K562 (cell line): ENCODE data around the gene PSMC1. TPM values are rescaled to one million over a fixed set of nuclear protein-coding genes. Genes with fewer than 3 reads are reported as not detected.

Source experiments
- CEBPZ ChIP-seq: fragments of 150-350 bp; IDR thresholded peaks from 2 replicates; pipeline ENCODE4 v1.6.1; 2014; ENCODE audit warnings: low read depth, mild to moderate bottlenecking, low read length, borderline replicate concordance
- ELF1 ChIP-seq: fragments of 200-800 bp; sonication (Bioruptor generic); IDR thresholded peaks from 2 replicates; pipeline ENCODE4 v1.6.1; 2016; ENCODE audit warnings: missing genetic modification characterization, missing compliant biosample characterization
- FOXK1 ChIP-seq: sonication (generic); formaldehyde crosslinking; IDR thresholded peaks from 2 replicates; pipeline ENCODE4 v1.8.0; 2022; ENCODE audit warnings: missing genetic modification reagents, mild to moderate bottlenecking, borderline replicate concordance
- FOXM1 ChIP-seq, 2 experiments: fragments of 450-650 bp in 1 of 2; sonication (generic) in 1 of 2; formaldehyde crosslinking in 1 of 2; IDR thresholded peaks; 2 replicates each; pipeline versions ENCODE4 v1.6.1 to v1.9.0; 2017 to 2022; ENCODE audit warnings: low read depth in 2 of 2, mild to moderate bottlenecking in 2 of 2, missing genetic modification reagents in 1 of 2, moderate library complexity in 1 of 2
- HCFC1 ChIP-seq: IDR thresholded peaks from 2 replicates; pipeline ENCODE4 v1.6.1; 2012; ENCODE audit warnings: low read depth, low read length, improper control_type of control experiment
- HMG20B ChIP-seq: fragments of 250-450 bp; sonication (Bioruptor Pico); IDR thresholded peaks from 2 replicates; pipeline ENCODE4 v1.5.0; 2021; ENCODE audit warnings: mild to moderate bottlenecking
- IFI16 ChIP-seq: fragments of 250-450 bp; sonication (Bioruptor Pico); IDR thresholded peaks from 2 replicates; pipeline ENCODE4 v2.1.2; 2022; ENCODE audit warnings: mild to moderate bottlenecking, inconsistent platforms
- KLF1 ChIP-seq: fragments of 450-650 bp; IDR thresholded peaks from 2 replicates; pipeline ENCODE4 v1.6.1; 2016; ENCODE audit warnings: missing genetic modification characterization, missing compliant biosample characterization
- NFE2L1 ChIP-seq: fragments of 450-650 bp; IDR thresholded peaks from 2 replicates; pipeline ENCODE4 v1.6.1; 2016; ENCODE audit warnings: missing genetic modification characterization, low read depth, mild to moderate bottlenecking, missing compliant biosample characterization, moderate library complexity, borderline replicate concordance
- NRF1 ChIP-seq, 2 experiments: fragments of 450-650 bp; IDR thresholded peaks in 1 of 2; conservative IDR thresholded peaks in 1 of 2; 2 replicates each; pipeline ENCODE4 v1.6.1; 2014; ENCODE audit warnings: mild to moderate bottlenecking in 2 of 2
- SMARCE1 ChIP-seq: fragments of 450-650 bp; IDR thresholded peaks from 2 replicates; pipeline ENCODE4 v1.7.1; 2016; ENCODE audit warnings: mild to moderate bottlenecking
- U2AF2 ChIP-seq: fragments of 200-400 bp; formaldehyde crosslinking; optimal IDR thresholded peaks from 2 replicates; pipeline ENCODE3; 2017; ENCODE audit warnings: low read depth, mild to moderate bottlenecking, low read length
- ZBTB40 ChIP-seq, 2 experiments: fragments of 450-650 bp in 1 of 2; sonication (generic) in 1 of 2; formaldehyde crosslinking in 1 of 2; IDR thresholded peaks; 2 replicates each; pipeline versions ENCODE4 v1.7.1 to v1.9.0; 2016 to 2022; ENCODE audit warnings: inconsistent platforms in 1 of 2, mild to moderate bottlenecking in 1 of 2, missing genetic modification reagents in 1 of 2
- ZKSCAN3 ChIP-seq: fragments of 250-450 bp; sonication (Bioruptor Pico); IDR thresholded peaks from 2 replicates; pipeline ENCODE4 v1.4.0; 2020
- ZNF77 ChIP-seq: fragments of 250-450 bp; sonication (Bioruptor Pico); IDR thresholded peaks from 2 replicates; pipeline ENCODE4 v1.5.0; 2020
- polyA plus RNA-seq, 8 experiments: library from polyadenylated mRNA; depleted of rRNA in 4 of 8; stranded (reverse) in 5 of 8; unstranded in 3 of 8; fragments of >200 nt; fragmentation: Nextera tagmentation in 2 of 8; fragmentation: Illumina TruSeq in 1 of 8; extraction: Ambion mirVana in 2 of 8; extraction: Trizol in 1 of 8; gene quantifications; 2 replicates each; pipeline versions ENCODE4 v1.2.1 to v1.2.3, GENCODE V29; 2011 to 2014; ENCODE audit warnings: inconsistent platforms in 1 of 8, missing spikeins in 1 of 8
- total RNA-seq, 7 experiments: library from RNA; depleted of rRNA in 6 of 7; stranded (reverse); fragments of >200 nt in 6 of 7; fragmentation: Illumina TruSeq in 2 of 7; extraction: Trizol in 2 of 7; gene quantifications; 2 replicates each; pipeline versions ENCODE4 v1.2.1 to v1.2.3, GENCODE V29; 2011 to 2021; ENCODE audit warnings: low replicate concordance in 1 of 7

PSMC1 gene
- total and polyA plus RNA-seq, 9 of the 15 experiments (the other 6 are each of a cell fraction or from before 2014, with no cell fraction given) = 87.8 to 276 (median 165) TPM

GRCh38 chr14:90256354-90257131 lies at the start of gene PSMC1 (continued):
- TF ChIP-seq KLF1 (tag) (no peak), ZNF77 (no peak), SMARCE1 (no peak), NRF1 (conservative IDR thresholded peaks at IDR 0.05 in 1 of 2, IDR thresholded peaks at IDR 0.05 in 1 of 2) (0 out of 4 replicates have a peak, but pooled peaks of 1 of the 2 experiments have one; percentile 18), HMG20B (CRISPR knock-in tag) (no peak), HCFC1 (peak; percentile 67), FOXK1 (CRISPR knock-in tag) (peak; percentile 65; the same call in 1 of the 2 replicates), U2AF2 (no peak), ZBTB40 (IDR thresholded peaks at IDR 0.05) (peak; percentile 95), ZBTB40 (CRISPR knock-in tag; IDR thresholded peaks at IDR 0.05) (no peak), ELF1 (tag) (peak; percentile 88), NFE2L1 (no peak), IFI16 (CRISPR knock-in tag) (no peak), ZKSCAN3 (CRISPR knock-in tag) (no peak), CEBPZ (no peak), FOXM1 (IDR thresholded peaks at IDR 0.05; ENCODE audit: low read depth) (no peak), FOXM1 (CRISPR knock-in tag; IDR thresholded peaks at IDR 0.05; ENCODE audit: low read depth) (no peak)
